Ishikawa (cell line): ENCODE data around the gene MYO5C.

Experiments
- CEBPB ChIP-seq: IDR thresholded peaks from 2 replicates; pipeline ENCODE4 v1.6.1; 2012
- CREB1 ChIP-seq: IDR thresholded peaks from 2 replicates; pipeline ENCODE4 v1.6.1; 2012; ENCODE audit warnings: low read depth
- EGR1 ChIP-seq: IDR thresholded peaks from 2 replicates; pipeline ENCODE4 v1.6.1; 2012
- EP300 ChIP-seq: IDR thresholded peaks from 2 replicates; pipeline ENCODE4 v1.6.1; 2012; ENCODE audit warnings: borderline replicate concordance
- FOXM1 ChIP-seq: IDR thresholded peaks from 2 replicates; pipeline ENCODE4 v1.6.1; 2012; ENCODE audit warnings: low read depth, borderline replicate concordance
- MAX ChIP-seq: IDR thresholded peaks from 2 replicates; pipeline ENCODE4 v1.6.1; 2012
- NFIC ChIP-seq: IDR thresholded peaks from 2 replicates; pipeline ENCODE4 v1.6.1; 2012
- RAD21 ChIP-seq: IDR thresholded peaks from 2 replicates; pipeline ENCODE4 v1.6.1; 2012; ENCODE audit warnings: low read depth
- TAF1 ChIP-seq: IDR thresholded peaks from 2 replicates; pipeline ENCODE4 v1.6.1; 2012; ENCODE audit warnings: low read depth, mild to moderate bottlenecking
- USF1 ChIP-seq: IDR thresholded peaks from 2 replicates; pipeline ENCODE4 v1.6.1; 2012
- YY1 ChIP-seq: IDR thresholded peaks from 2 replicates; pipeline ENCODE4 v1.6.1; 2012; ENCODE audit warnings: low read depth
- ZBTB7A ChIP-seq: IDR thresholded peaks from 2 replicates; pipeline ENCODE4 v1.6.1; 2012; ENCODE audit warnings: low read depth
- TF ChIP-seq, protein P1 (sequence below): IDR thresholded peaks from 2 replicates; pipeline ENCODE4 v1.6.1; 2012; ENCODE audit warnings: low read depth, mild to moderate bottlenecking

- TF ChIP-seq EP300 (no peak), CEBPB (no peak), YY1 (no peak), ZBTB7A (no peak), CREB1 (no peak), MAX (no peak), TAF1 (no peak), EGR1 (no peak), RAD21 (no peak), FOXM1 (no peak), USF1 (no peak), NFIC (no peak)
- TF ChIP-seq, protein P1, sequence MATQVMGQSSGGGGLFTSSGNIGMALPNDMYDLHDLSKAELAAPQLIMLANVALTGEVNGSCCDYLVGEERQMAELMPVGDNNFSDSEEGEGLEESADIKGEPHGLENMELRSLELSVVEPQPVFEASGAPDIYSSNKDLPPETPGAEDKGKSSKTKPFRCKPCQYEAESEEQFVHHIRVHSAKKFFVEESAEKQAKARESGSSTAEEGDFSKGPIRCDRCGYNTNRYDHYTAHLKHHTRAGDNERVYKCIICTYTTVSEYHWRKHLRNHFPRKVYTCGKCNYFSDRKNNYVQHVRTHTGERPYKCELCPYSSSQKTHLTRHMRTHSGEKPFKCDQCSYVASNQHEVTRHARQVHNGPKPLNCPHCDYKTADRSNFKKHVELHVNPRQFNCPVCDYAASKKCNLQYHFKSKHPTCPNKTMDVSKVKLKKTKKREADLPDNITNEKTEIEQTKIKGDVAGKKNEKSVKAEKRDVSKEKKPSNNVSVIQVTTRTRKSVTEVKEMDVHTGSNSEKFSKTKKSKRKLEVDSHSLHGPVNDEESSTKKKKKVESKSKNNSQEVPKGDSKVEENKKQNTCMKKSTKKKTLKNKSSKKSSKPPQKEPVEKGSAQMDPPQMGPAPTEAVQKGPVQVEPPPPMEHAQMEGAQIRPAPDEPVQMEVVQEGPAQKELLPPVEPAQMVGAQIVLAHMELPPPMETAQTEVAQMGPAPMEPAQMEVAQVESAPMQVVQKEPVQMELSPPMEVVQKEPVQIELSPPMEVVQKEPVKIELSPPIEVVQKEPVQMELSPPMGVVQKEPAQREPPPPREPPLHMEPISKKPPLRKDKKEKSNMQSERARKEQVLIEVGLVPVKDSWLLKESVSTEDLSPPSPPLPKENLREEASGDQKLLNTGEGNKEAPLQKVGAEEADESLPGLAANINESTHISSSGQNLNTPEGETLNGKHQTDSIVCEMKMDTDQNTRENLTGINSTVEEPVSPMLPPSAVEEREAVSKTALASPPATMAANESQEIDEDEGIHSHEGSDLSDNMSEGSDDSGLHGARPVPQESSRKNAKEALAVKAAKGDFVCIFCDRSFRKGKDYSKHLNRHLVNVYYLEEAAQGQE = no peak
Observed at GRCh38 chr15:52281085-52282035, 14.2 kb downstream of the MYO5C start.
